NCI-H446 (cell line): ENCODE data around the gene OBSCN.

ENCODE experiments used
- DNase-seq, 2 experiments: peaks; one replicate each; lab custom pipeline; 2025; lab: John Stamatoyannopoulos, UW

Gene OBSCN

GRCh38 chr1:228417483-228418203 is 209.8 kb downstream of the OBSCN start:
- DNase-seq, result no peak

- DNase-seq, result no peak
These were observed 213.4 kb downstream of the OBSCN start for GRCh38 chr1:228420968-228421826.

GRCh38 chr1:228423404-228424053 is 215.7 kb downstream of the OBSCN start:
- no peak for DNase-seq

GRCh38 chr1:228424685-228425660 is 217.1 kb downstream of the OBSCN start:
- DNase-seq, result no peak

GRCh38 chr1:228426518-228427175 is 218.8 kb downstream of the OBSCN start:
- no peak for DNase-seq

GRCh38 chr1:228428412-228428811 is 220.6 kb downstream of the OBSCN start:
- DNase-seq, result no peak
